Globus pallidus (tissue), 1 donor: ENCODE data around the gene MARS1.
"Not testable (repeated sequence)": the region's sequence is repeated elsewhere in the genome, so short reads cannot be mapped to it uniquely, and the experiment has no call there.

Experiments used
- DNase-seq: peaks from one replicate; pipeline ENCODE4 v3.0.0-alpha.2; 2015; ENCODE audit warnings: low spot score

The MARS1 gene

DNA sequence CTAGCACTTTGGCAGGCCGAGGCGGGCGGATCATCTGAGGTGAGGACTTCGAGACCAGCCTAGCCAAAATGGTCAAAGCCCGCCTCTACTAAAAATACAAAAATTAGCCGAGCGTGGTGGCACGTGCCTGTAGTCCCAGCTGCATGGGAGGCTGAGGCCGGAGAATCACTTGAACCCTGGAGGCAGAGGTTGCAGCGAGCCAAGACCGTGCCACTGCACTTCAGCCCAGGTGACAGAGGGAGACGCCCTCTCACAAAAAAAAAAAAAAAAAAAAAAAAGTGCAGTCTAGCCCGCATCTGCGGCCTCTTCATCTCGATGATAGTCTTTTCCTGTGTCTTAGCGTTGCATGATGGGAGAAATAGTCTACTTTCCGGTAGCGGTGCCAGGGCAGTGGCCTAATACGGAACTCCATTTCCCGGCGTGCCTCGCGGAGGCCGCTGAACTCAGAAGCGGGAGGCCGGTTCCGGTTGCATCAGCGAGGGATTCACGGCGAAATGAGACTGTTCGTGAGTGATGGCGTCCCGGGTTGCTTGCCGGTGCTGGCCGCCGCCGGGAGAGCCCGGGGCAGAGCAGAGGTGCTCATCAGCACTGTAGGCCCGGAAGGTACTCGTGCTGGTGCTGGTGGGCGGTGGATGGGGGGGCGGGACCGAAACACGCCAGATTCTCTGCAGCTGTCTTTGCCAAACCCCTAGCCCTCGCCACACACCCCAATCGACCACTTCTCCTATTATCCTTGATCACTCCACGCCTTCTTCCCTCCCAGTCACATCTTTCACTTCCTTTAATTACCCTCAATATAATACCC is at the start of gene MARS1:
MARS1 (plus strand) TSS at position 472 of the 805 bp plus-strand sequence; CDS start at position 495, 23 bp downstream.
- peak; percentile 96 for DNase-seq

DNA sequence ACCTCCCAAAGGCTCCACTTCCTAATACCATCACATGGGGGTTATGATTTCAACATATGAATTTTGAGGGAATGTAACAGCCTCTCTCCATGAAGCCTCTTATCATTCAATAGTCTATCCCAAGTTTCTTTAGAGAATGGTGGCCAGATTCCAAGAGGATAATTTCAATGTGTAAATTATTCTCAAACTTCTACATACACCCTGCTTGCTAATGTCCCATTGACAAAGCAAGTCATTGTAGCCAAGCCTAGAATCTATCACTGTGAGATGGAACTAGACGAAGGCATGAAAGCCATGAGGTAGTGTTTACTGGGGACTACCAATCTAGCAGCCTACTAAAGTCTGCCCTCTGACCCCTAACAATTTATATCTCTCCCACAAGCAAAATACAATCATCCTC is 49.5 kb upstream of the MARS1 start:
- no peak for DNase-seq

DNA sequence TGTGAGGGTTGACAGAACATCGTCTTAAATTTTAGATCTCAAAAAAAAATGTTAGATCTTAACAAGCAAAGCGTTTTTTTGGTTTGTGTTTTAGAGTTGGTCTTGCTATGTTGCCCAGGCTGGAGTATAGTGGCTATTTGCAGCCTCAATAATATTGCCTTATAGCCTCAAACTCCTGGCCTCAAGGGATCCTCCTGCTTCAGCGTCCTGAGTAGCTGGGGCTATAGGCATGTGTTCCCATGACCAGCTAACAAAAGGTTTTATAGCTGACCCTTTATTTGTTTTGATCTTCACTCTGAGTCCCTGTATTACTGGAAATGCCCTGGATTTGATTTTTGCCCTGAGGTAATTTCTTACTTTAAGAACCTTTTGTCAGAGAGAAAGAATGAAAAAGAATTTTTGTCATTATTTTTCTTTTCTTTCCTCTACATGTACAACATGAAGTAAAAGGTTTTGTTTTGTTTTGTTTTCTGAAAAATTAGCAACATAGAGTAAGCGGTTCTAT is 48.1 kb upstream of the MARS1 start:
- no peak for DNase-seq

DNA sequence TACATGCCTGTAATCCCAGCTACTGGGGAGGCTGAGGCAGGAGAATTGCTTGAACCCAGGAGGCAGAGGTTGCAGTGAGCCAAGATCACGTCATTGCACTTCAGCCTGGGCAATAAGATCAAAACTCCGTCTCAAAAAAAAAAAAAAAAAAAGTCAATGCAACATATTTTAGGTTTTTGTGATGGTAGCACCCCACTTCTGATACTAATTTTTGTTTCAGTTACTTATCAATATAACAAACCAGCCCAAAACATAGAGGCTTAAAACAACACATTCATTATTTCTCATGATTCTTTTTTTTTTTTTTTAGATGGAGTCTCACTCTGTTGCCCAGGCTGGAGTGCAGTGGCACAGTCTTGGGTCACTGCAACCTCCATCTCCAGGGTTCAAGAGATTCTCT is 46.5 kb upstream of the MARS1 start:
- DNase-seq, result not testable (repeated sequence)

DNA sequence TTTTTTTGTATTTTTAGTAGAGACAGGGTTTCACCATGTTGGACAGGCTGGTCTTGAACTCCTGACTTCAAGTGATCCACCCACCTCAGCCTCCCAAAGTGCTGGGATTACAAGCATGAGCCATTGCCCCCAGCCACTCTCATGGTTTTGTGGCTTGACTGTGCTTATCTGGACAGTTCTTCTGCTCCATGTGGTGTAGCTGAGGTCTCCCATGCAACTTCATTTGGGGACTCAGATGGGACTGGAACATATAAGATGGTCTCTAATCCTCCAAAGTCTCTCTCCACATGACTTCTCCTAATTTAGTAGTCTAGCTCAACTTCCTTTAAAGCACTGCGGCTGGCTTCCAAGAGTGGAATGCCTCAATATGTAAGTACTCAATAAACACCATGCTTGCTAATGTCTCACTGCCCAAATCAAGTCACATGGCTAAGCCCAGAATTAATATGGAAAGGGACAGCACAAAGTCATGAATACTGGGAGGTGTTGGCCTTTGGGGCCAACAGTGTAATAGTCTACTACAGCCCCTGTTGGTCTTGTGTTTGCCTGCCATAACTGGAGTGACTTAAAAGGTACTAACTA is 45.9 kb upstream of the MARS1 start:
- DNase-seq, result no peak

DNA sequence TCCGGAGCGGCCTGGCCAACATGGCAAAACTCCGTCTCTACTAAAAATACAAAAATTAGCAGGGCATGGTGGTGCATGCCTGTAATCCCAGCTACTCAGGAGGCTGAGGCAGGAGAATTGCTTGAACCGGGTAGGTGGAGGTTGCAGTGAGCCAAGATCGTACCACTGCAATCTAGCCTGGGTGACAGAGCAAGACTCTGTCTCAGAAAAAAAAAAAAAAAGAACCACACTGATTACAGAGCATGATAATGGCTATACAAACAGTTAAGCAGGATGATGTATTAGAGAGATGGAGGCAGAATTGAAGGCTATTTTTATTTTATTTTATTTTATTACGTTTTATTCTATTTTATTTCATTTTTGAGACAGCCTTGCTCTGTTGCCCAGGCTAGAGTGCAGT is 43.5 kb upstream of the MARS1 start:
- not testable (repeated sequence) for DNase-seq

DNA sequence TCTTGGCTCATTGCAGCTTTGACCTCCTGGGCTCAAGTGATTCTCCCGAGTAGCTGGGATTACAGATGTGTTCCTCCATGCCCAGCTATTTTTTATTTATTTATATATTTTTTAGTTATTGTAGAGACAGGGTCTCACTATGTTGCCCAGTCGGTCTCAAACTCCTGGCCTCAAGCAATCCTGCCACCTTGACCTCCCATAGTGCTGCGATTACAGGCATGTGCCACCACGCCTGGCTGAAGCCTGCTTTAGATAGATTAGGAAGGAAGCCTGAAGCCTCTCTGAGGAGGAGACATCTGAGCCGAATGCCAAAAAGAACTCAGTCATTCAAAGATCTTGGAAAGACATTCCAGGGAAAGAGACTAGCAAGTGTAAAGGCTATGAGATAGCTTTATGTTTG is 43.1 kb upstream of the MARS1 start:
- DNase-seq, result no peak

DNA sequence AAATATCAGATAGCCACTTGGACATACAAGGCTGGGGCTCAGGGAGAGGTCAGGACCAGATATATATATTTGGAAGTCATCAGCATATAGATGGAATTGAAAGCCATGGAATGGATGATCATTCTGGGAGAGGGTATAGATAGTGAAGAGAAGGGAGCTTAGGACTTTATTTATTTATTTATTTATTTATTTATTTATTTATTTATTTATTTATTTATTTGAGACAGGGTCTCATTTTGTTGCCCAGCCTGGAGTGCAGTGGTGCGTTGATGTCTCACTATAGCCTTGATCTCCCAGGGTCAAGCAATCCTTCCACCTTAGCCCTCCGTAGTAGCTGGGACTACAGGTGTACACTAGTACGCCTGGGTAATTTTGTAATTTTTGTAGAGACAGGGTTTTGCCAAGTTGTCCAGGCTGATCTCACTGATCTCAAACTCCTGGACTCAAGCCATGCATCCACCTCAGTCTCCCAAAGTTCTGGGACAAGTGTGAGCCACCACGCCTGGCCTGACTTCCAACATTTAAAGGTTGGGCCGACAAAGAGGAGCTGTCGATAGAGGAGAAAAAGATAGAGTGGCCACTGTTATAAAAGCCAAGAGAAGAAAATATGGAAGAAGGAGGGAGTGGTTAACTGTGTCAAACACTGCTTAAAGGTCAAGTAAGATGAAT is 41.4 kb upstream of the MARS1 start:
- no peak for DNase-seq

DNA sequence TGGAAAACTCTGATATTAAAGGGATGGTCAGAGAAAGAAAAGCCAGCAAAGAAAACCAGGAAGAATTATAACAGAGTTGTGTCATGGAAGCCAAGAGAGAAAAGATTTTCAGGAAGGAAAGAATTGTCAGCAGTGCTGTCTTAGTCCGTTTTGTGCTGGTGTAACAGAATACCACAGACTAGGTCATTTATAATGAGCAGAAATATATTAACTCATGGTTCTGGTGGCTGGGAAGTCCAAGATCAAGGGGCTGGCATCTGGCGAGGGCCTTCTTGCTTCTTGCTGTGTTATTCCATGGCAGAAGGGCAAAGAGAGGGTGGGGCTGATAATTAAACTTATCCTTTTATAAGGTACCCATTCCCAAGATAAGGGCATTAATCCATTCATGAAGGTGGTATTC is 39.2 kb upstream of the MARS1 start:
- no peak for DNase-seq

DNA sequence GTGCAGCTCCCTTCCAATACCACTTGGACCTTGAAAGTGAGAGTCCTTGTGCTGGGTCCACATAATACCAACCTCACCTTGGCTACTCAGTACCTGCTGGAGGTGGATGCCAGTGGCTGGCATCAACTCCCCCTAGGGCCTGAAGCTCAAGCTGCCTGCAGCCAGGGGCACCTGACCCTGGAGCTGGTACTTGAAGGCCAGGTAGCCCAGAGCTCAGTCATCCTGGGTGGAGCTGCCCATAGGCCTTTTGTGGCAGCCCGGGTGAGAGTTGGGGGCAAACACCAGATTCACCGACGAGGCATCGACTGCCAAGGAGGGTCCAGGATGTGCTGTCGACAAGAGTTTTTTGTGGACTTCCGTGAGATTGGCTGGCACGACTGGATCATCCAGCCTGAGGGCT is 38.5 kb upstream of the MARS1 start:
- no peak for DNase-seq

DNA sequence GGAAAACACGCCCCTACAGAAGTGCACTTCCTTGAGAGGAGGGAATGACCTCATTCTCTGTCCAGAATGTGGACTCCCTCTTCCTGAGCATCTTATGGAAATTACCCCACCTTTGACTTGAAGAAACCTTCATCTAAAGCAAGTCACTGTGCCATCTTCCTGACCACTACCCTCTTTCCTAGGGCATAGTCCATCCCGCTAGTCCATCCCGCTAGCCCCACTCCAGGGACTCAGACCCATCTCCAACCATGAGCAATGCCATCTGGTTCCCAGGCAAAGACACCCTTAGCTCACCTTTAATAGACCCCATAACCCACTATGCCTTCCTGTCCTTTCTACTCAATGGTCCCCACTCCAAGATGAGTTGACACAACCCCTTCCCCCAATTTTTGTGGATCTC is 37.8 kb upstream of the MARS1 start:
- DNase-seq, result no peak

DNA sequence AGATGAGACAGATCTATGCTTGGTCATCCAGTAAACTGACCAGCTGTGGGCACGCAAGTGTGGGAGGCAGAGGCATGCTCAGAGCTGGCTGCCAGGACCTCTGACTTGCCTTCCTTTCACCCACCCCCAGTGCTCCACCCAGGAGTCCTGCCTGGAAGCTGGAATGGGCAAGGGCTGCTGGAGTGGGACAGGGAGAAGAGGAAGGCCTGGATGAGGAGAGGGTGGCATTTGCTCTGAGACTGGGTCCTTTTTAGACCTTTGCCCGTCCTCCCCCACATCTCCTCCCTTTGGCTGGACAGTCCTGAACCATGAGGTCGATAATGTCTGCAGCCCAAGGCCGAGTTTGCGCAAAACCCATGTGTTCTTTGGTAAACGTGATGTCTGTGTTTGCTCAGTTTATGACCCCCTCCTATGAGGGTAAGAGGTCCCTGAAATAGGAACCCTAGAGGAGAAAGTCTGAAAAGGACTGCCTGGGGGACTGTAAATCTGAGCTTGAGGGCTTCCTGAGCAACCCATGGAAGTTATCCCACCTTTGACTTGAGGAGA is 36.6 kb upstream of the MARS1 start:
- DNase-seq, result no peak

DNA sequence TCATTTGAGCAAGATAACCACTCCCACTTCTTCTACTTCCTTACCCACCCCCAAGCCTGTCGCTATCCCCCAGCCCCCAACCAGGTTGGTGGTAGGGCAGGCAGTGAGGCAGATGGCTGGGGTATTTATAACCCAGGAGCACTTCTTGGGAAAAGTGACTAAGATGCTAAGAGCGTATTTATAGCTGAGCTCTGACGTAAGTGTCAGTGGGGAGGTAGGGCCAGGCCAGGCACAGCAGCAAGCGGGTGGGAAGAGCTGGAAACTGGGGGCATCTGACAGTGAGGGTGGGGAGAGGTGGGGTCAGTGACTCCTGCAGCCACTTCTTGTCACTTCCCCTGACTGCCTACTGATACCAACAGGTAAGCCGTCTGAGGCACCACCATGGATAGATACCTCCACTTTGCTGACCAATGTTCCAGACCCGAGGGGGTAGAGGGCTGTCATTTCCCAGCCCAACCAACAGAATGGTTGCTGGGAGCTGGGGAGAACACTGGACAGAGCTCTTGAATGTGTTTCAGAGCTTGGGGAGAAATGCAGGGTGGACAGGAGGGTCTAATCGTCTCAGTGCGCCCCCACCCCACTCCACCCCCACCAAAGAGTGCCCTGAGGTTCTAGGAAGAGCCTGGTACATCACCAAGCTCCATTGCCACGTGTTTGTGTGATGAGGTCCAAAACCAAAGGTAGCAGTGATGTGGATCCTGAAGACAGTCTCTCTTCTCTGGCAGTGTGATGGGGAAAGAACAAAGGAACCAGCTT is 35.5 kb upstream of the MARS1 start:
- DNase-seq, result no peak

DNA sequence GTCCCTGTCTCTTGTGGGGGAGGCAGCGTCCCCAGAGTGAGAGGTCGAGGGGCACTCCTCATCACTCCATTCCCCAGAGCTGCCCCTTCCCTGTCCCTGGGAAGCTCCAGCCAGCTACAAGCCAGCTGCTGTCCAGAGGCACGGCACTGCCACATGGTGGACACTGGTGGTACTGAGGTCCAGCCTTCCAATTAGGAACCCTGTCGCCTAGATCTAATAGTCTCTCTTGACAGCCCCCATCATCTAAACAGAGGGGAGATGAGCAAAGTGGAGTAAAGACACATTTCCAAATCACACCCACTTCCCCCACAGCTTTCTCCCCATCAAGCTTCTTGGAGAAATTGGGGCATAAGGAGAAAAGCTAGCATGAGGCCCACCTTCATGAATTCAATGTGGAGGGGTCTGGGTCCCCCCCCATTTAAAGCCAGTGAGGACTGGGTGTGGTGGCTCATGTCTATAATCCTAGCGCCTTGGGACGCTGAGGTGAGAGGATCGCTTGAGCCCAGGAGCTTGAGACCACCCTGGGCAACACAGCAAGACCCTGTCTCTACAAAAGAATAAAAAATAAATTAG is 34.8 kb upstream of the MARS1 start:
- DNase-seq, result peak; percentile 60

DNA sequence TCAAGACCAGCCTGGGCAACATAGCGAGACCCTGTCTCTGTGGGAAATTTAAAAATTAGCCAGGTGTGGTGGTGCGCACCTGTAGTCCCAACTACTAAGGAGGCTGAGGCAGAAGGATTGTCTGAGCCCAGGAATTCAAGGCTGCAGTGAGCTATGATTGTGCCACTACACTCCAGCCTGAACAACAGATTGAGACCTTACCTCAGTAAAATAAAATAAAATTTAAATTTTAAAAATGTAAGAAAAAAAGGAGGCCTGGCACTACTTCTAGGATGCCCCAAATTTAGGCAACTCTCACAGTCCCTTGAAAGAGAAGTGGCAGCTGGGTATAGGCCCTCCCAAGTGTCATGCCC is 33.7 kb upstream of the MARS1 start:
- DNase-seq, result no peak

DNA sequence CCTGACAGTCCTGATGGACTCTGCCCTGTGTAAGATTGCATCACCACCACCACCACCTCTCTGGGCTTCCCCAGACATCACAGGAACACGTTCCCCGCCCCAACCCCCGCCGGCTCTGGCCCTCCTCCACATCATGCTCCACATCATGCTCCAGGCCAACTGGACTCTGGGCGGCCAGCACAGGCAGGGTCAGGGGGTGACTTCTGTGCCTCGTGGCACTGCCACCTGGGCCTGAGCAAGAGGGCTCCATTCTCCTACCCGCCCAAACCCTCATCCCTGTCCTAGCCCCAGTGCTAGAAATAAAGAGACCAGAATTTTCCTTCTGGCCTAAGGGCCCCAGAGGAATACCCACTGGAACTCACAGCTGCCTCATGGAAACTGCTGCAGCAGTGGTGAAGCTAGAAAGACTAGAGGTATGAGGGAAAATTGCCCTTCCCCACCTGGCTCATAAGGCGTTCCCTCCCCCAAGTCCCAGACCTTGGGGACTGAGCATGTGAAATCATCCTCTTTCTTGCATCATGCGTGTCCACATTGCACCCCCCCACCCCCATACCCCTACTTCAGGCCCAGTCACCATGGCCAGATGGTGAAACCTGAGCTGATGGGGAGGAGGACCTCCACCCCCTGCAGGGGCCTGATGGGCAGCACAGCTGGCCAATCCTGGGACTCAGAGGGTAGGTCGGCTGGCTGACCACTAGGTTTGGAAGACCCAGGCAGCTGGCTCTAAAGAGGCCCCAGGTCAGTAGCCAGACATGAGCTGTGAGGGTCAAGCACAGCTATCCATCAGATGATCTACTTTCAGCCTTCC is 33.1 kb upstream of the MARS1 start, which contains the start of gene INHBE:
INHBE (plus strand) TSS at position 742 of the 808 bp plus-strand sequence. CDS start 230 bp downstream, outside the sequence.
- DNase-seq, result no peak

DNA sequence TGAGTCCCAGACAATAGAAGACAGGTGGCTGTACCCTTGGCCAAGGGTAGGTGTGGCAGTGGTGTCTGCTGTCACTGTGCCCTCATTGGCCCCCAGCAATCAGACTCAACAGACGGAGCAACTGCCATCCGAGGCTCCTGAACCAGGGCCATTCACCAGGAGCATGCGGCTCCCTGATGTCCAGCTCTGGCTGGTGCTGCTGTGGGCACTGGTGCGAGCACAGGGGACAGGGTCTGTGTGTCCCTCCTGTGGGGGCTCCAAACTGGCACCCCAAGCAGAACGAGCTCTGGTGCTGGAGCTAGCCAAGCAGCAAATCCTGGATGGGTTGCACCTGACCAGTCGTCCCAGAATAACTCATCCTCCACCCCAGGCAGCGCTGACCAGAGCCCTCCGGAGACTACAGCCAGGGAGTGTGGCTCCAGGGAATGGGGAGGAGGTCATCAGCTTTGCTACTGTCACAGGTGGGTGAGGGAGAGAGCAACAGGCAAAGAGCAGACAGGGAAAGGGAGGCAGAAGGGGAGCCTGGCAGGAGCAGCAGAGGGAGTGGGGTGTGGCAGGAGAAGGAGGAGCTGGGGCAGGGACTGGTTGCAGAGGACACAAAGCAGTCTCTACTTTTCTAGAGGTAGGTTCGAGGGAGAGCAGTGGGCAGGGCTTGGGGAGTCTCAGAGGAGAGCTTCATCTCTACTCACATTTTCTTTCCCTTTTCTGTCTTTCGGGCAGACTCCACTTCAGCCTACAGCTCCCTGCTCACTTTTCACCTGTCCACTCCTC is 32.3 kb upstream of the MARS1 start:
- no peak for DNase-seq

DNA sequence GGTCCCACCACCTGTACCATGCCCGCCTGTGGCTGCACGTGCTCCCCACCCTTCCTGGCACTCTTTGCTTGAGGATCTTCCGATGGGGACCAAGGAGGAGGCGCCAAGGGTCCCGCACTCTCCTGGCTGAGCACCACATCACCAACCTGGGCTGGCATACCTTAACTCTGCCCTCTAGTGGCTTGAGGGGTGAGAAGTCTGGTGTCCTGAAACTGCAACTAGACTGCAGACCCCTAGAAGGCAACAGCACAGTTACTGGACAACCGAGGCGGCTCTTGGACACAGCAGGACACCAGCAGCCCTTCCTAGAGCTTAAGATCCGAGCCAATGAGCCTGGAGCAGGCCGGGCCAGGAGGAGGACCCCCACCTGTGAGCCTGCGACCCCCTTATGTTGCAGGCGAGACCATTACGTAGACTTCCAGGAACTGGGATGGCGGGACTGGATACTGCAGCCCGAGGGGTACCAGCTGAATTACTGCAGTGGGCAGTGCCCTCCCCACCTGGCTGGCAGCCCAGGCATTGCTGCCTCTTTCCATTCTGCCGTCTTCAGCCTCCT is 31.6 kb upstream of the MARS1 start:
- no peak for DNase-seq

DNA sequence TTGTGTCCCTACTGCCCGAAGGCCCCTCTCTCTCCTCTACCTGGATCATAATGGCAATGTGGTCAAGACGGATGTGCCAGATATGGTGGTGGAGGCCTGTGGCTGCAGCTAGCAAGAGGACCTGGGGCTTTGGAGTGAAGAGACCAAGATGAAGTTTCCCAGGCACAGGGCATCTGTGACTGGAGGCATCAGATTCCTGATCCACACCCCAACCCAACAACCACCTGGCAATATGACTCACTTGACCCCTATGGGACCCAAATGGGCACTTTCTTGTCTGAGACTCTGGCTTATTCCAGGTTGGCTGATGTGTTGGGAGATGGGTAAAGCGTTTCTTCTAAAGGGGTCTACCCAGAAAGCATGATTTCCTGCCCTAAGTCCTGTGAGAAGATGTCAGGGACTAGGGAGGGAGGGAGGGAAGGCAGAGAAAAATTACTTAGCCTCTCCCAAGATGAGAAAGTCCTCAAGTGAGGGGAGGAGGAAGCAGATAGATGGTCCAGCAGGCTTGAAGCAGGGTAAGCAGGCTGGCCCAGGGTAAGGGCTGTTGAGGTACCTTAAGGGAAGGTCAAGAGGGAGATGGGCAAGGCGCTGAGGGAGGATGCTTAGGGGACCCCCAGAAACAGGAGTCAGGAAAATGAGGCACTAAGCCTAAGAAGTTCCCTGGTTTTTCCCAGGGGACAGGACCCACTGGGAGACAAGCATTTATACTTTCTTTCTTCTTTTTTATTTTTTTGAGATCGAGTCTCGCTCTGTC is 31.0 kb upstream of the MARS1 start:
- DNase-seq, result no peak
